Mesodermal cell (in vitro differentiated cells): ENCODE data around the gene RTCA.
"Not testable (repeated sequence)": the region's sequence is repeated elsewhere in the genome, so short reads cannot be mapped to it uniquely, and the experiment has no call there.

ENCODE experiments used
- H3K27ac ChIP-seq: 2 replicates; pipeline ENCODE4 v1.7.0; 2013; ENCODE audit warnings: mild to moderate bottlenecking, low read depth, low read length, moderate library complexity; ENCODE audit not compliant: severe bottlenecking
- H3K36me3 ChIP-seq: 2 replicates; pipeline ENCODE4 v1.7.1; 2013; ENCODE audit warnings: mild to moderate bottlenecking, low read length, moderate library complexity; ENCODE audit not compliant: control insufficient read depth, insufficient read depth
- H3K4me1 ChIP-seq: one replicate; pipeline ENCODE4 v1.7.1; 2013; ENCODE audit warnings: mild to moderate bottlenecking, low read length; ENCODE audit not compliant: insufficient read depth, control insufficient read depth, poor library complexity, severe bottlenecking
- H3K4me3 ChIP-seq: 2 replicates; pipeline ENCODE4 v1.7.0; 2013; ENCODE audit warnings: low read length, control low read depth, mild to moderate bottlenecking; ENCODE audit not compliant: insufficient read depth, poor library complexity, severe bottlenecking; ENCODE audit errors: extremely low read depth
- H3K9me3 ChIP-seq: 2 replicates; pipeline ENCODE4 v1.7.1; 2013; ENCODE audit warnings: mild to moderate bottlenecking, low read length, moderate library complexity; ENCODE audit not compliant: control insufficient read depth
- WGBS, 2 experiments: methylation state at CpG; one replicate each; pipeline ENCODE4 v1.1.5; 2013; ENCODE audit warnings: missing lambda C conversion rate in 2 of 2; ENCODE audit not compliant: insufficient coverage in 2 of 2; 5-methylcytosine and 5-hydroxymethylcytosine counted together

Gene RTCA

DNA sequence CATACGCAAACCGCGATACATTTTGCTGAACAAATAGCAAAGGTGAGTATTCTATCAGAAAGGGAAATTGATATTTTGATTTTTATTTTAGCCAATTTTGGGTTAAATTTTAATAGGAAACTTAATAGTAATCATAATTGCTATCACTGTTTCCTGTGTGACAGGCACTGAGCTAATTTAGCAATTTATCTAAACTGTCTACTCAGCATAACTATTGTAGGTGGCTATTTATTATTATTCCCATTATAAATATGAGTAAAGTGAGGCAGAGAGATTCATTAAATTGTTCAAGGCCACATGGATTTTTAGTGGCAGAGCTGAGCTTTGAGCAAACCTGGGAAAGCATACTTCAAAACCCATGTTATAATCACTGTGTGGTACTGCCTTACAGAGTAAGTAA is 21.1 kb downstream of the RTCA start:
- peaks cover 3% of the 10 kb centered on the region for H3K4me1 ChIP-seq
- no peak overlapping the region for H3K4me3 ChIP-seq
- H3K9me3 ChIP-seq, result no peaks in the 10 kb centered on the region
- H3K36me3 ChIP-seq, result peaks cover 79% of the 10 kb centered on the region
- 100% methylated on average over 3 of the region's 3 CpGs; no CpG with 5 or more reads in 1 of the 2 experiments for WGBS, 2 experiments
- no peak overlapping the region for H3K27ac ChIP-seq

GRCh38 chr1:100290291-100290690 is 24.3 kb downstream of the RTCA start:
- Histone ChIP-seq H3K27ac (no peak overlapping the region), H3K9me3 (no peaks in the 10 kb centered on the region), H3K4me3 (no peak overlapping the region), H3K36me3 (peaks cover 66% of the 10 kb centered on the region), H3K4me1 (peaks cover 3% of the 10 kb centered on the region)
- WGBS, 2 experiments, result 92 to 100% methylated on average over 1 to 2 of the region's 2 CpGs

DNA sequence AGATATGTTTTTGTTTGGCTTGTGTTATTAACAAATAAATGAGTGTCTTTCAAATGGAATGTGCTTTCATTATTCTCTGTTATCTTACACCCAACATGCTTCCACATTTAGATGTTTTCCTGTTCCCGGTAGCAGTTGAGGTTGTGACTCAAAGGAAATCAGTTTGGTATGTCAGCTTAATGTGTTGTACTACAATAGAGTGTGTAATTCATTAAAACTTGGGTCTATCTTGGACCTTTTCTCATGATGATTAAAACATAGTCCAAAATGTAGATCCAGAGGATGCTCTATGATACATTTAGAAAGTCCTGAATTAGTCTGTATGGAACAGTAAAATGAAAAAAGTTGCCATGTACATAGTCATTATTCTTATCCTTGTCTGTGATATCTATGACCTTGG is 26.7 kb downstream of the RTCA start:
- H3K27ac ChIP-seq, result peak overlapping the region; percentile 58
- H3K36me3 ChIP-seq, result peaks cover 52% of the 10 kb centered on the region
- H3K9me3 ChIP-seq, result no peaks in the 10 kb centered on the region
- no peak overlapping the region for H3K4me3 ChIP-seq
- WGBS, 2 experiments, result no CpG with 5 or more reads among the region's 1 CpG
- H3K4me1 ChIP-seq, result peaks cover 3% of the 10 kb centered on the region

- H3K36me3 ChIP-seq, result peaks cover 24% of the 10 kb centered on the region
- WGBS, 2 experiments, result 97 to 98% methylated on average over 7 of the region's 8 CpGs
- no peak overlapping the region for H3K4me3 ChIP-seq
- no peaks in the 10 kb centered on the region for H3K4me1 ChIP-seq
- H3K9me3 ChIP-seq, result no peaks in the 10 kb centered on the region
- no peak overlapping the region for H3K27ac ChIP-seq
Observed at GRCh38 chr1:100296140-100296539, 30.1 kb downstream of the RTCA start.

DNA sequence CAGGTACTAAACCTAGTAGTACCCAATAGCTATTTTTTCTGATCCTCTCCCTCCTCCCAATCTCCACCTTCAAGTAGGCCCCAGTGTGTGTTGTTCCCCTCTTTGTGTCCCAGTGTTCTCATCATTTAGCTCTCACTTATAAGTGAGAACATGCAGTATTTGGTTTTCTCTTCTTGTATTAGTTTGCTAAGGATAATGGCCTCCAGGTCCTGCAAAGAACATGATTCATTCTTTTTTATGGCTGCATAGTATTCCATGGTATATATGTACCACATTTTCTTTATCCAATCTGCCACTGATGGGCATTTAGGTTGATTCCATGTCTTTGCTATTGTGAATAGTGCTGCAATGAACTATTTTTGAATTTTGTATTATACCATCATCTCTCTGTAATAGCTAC is 31.0 kb downstream of the RTCA start:
- not testable (repeated sequence) for H3K9me3 ChIP-seq, H3K4me3 ChIP-seq, H3K27ac ChIP-seq, H3K4me1 ChIP-seq
- H3K36me3 ChIP-seq, result peaks cover 16% of the 10 kb centered on the region

DNA sequence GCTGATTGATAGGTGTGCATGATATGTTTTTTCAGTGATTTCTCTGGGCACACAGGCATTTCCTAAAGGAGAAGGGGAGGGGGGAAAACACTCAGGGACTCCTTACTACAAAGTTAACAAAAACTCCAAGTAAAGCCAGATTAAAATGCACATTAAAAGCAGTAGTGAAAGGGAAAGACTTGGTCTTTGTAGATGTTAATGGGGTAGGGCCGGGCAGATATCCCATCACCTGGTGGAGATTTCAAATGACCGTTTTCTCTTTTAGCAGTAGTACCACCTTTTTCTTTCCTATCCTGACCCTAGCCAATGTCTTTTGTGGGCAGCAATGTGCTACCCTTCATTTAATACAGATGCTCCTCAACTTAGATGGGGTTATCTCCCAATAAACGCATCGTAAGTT is 32.5 kb downstream of the RTCA start:
- H3K9me3 ChIP-seq, result no peaks in the 10 kb centered on the region
- no peak overlapping the region for H3K27ac ChIP-seq
- WGBS, 2 experiments, result 90 to 94% methylated on average over 2 to 4 of the region's 4 CpGs
- H3K36me3 ChIP-seq, result peaks cover 4% of the 10 kb centered on the region
- H3K4me3 ChIP-seq, result no peak overlapping the region
- no peaks in the 10 kb centered on the region for H3K4me1 ChIP-seq

- H3K4me3 ChIP-seq, result no peak overlapping the region
- no peak overlapping the region for H3K27ac ChIP-seq
Observed at GRCh38 chr1:100299521-100300222, 33.7 kb downstream of the RTCA start.

DNA sequence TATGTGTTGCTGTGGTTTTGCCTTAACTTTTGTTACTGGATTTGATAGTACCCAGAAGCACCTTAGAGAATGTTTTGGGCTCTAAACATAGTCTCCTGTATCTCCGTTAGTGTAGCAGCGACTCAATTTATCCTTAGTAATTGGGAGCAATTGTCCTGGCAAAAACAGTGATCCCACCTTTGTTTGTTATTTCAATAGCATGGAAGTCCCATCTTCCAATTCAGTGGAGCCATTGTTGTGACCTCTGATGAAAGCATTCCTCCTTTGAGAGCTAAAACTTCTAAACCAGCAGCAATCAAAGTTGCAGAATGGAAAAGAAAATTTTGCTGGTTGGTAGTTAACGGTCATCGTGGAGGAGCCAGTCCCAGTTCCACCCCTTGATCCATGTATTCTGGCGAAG is 34.7 kb downstream of the RTCA start:
- Histone ChIP-seq H3K27ac (no peak overlapping the region), H3K4me3 (no peak overlapping the region), H3K36me3 (no peaks in the 10 kb centered on the region), H3K4me1 (no peaks in the 10 kb centered on the region), H3K9me3 (no peaks in the 10 kb centered on the region)
- WGBS, 2 experiments, result 89 to 95% methylated on average over 4 to 5 of the region's 5 CpGs

More at GRCh38 chr1:100299521-100300222, 33.7 kb downstream of the RTCA start:
- 84 to 85% methylated on average over 5 of the region's 6 CpGs for WGBS, 2 experiments
- Histone ChIP-seq H3K36me3 (no peaks in the 10 kb centered on the region), H3K4me1 (no peaks in the 10 kb centered on the region), H3K9me3 (no peaks in the 10 kb centered on the region)

GRCh38 chr1:100302739-100303138 is 36.7 kb downstream of the RTCA start:
- no peaks in the 10 kb centered on the region for H3K4me1 ChIP-seq
- no peaks in the 10 kb centered on the region for H3K36me3 ChIP-seq
- no peaks in the 10 kb centered on the region for H3K9me3 ChIP-seq
- H3K4me3 ChIP-seq, result no peak overlapping the region
- H3K27ac ChIP-seq, result no peak overlapping the region
- WGBS, 2 experiments, result no CpG with 5 or more reads among the region's 2 CpGs

DNA sequence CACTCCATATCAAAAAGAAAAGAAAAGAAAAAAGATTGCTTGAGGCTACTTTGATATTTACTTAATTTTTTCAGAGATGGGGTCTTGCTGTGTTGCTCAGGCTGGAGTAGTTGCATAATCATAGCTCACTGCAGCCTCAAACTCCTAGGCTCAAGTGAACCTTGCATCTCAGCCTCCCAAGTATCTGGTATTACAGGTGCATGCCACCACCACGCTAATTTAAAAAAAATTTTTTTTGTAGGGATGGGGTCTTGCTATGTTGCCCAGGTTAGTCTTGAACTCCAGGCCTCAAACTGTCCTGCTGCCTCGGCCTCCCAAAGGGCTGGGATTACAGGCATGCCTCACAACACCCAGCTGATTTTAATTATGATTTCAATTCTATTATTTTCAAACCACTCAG is 38.2 kb downstream of the RTCA start:
- Histone ChIP-seq H3K9me3 (no peaks in the 10 kb centered on the region), H3K4me1 (no peaks in the 10 kb centered on the region), H3K36me3 (no peaks in the 10 kb centered on the region), H3K4me3 (no peak overlapping the region), H3K27ac (no peak overlapping the region)
- WGBS, 2 experiments, result 86% methylated on average over 1 of the region's 2 CpGs; no CpG with 5 or more reads in 1 of the 2 experiments

GRCh38 chr1:100304921-100305320 is 38.9 kb downstream of the RTCA start:
- no peaks in the 10 kb centered on the region for H3K9me3 ChIP-seq
- no peaks in the 10 kb centered on the region for H3K36me3 ChIP-seq
- H3K27ac ChIP-seq, result no peak overlapping the region
- 80 to 81% methylated on average over 1 to 2 of the region's 3 CpGs for WGBS, 2 experiments
- no peaks in the 10 kb centered on the region for H3K4me1 ChIP-seq
- H3K4me3 ChIP-seq, result no peak overlapping the region
